Neural cell (in vitro differentiated cells): ENCODE results near the gene KLK3. TPM values are rescaled to one million over a fixed set of nuclear protein-coding genes. Genes with fewer than 3 reads are reported as not detected.

Experiments
- H2AFZ ChIP-seq: fragments of 200-600, 300-800 bp; sonication (generic), shearing (Covaris generic); 2 replicates; pipeline ENCODE4 v1.6.0; 2014; ENCODE audit warnings: low read depth, mild to moderate bottlenecking, antibody characterized with exemption, low read length, moderate library complexity
- H3F3A ChIP-seq: fragments of 200-600 bp; shearing (Covaris generic); 2 replicates; pipeline ENCODE4 v1.6.1; 2016; ENCODE audit warnings: mild to moderate bottlenecking, moderate library complexity, mixed read lengths, antibody characterized with exemption, low read length; ENCODE audit not compliant: insufficient read depth, poor library complexity, severe bottlenecking
- H3K27ac ChIP-seq: fragments of 200-600, 300-800 bp; sonication (generic), shearing (Covaris generic); 2 replicates; pipeline ENCODE4 v1.5.1; 2014; ENCODE audit warnings: mild to moderate bottlenecking, low read length, moderate library complexity
- H3K27me3 ChIP-seq: fragments of 300-800, 200-600 bp; sonication (generic), shearing (Covaris generic); 2 replicates; pipeline ENCODE4 v1.6.0; 2014; ENCODE audit warnings: mild to moderate bottlenecking, low read depth, low read length, moderate library complexity; ENCODE audit not compliant: insufficient read depth
- H3K36me3 ChIP-seq: fragments of 300-800, 200-600 bp; sonication (generic), shearing (Covaris generic); 2 replicates; pipeline ENCODE4 v1.5.1; 2014; ENCODE audit warnings: mild to moderate bottlenecking, antibody characterized with exemption, low read length, moderate library complexity; ENCODE audit not compliant: insufficient read depth
- H3K4me2 ChIP-seq: fragments of 300-800, 200-600 bp; sonication (generic), shearing (Covaris generic); 2 replicates; pipeline ENCODE4 v1.6.0; 2014; ENCODE audit warnings: mild to moderate bottlenecking, low read length
- H3K4me3 ChIP-seq: fragments of 300-800, 200-600 bp; sonication (generic), shearing (Covaris generic); 2 replicates; pipeline ENCODE4 v1.5.1; 2014; ENCODE audit warnings: mild to moderate bottlenecking, low read length, moderate library complexity
- H3K79me2 ChIP-seq: fragments of 200-600 bp; shearing (Covaris generic); replicated peaks from 2 replicates; pipeline ENCODE4 v1.6.0; 2014; ENCODE audit warnings: mild to moderate bottlenecking, low read length, moderate library complexity; ENCODE audit not compliant: insufficient read depth
- H3K9ac ChIP-seq: fragments of 300-800, 200-600 bp; sonication (generic), shearing (Covaris generic); 2 replicates; pipeline ENCODE4 v1.6.1; 2016; ENCODE audit warnings: mild to moderate bottlenecking, low read length, mixed read lengths
- H3K9me2 ChIP-seq: fragments of 200-600 bp; shearing (Covaris generic); 2 replicates; pipeline ENCODE4 v1.6.1; 2016; ENCODE audit warnings: mild to moderate bottlenecking, low read length, mixed read lengths; ENCODE audit not compliant: insufficient read depth
- H3K9me3 ChIP-seq: fragments of 200-600, 300-800 bp; sonication (generic), shearing (Covaris generic); 2 replicates; pipeline ENCODE4 v1.6.1; 2016; ENCODE audit warnings: mild to moderate bottlenecking, mixed run types, low read length, moderate library complexity, mixed read lengths
- H4K20me1 ChIP-seq: fragments of 200-600 bp; shearing (Covaris generic); 2 replicates; pipeline ENCODE4 v1.6.1; 2016; ENCODE audit warnings: mild to moderate bottlenecking, mixed run types; ENCODE audit not compliant: insufficient read depth
- EP300 ChIP-seq: fragments of 450-650 bp; conservative IDR thresholded peaks from 2 replicates; pipeline ENCODE4 v1.6.1; 2014; ENCODE audit warnings: antibody characterized with exemption, mild to moderate bottlenecking, moderate library complexity; ENCODE audit not compliant: poor library complexity, severe bottlenecking
- EZH2 ChIP-seq: fragments of 200-600, 300-800 bp; shearing (Covaris generic), sonication (generic); IDR thresholded peaks from 2 replicates; pipeline ENCODE4 v1.6.1; 2014; ENCODE audit warnings: antibody characterized with exemption, low read length, borderline replicate concordance, mild to moderate bottlenecking; ENCODE audit not compliant: insufficient read depth, poor library complexity, severe bottlenecking
- MXI1 ChIP-seq: fragments of 450-650 bp; conservative IDR thresholded peaks from 2 replicates; pipeline ENCODE4 v1.6.1; 2014; ENCODE audit warnings: antibody characterized with exemption, mild to moderate bottlenecking; ENCODE audit not compliant: poor library complexity, severe bottlenecking
- SMC3 ChIP-seq: fragments of 450-650 bp; conservative IDR thresholded peaks from 2 replicates; pipeline ENCODE4 v1.6.1; 2014; ENCODE audit warnings: antibody characterized with exemption, mild to moderate bottlenecking, moderate library complexity; ENCODE audit not compliant: poor library complexity
- TAF1 ChIP-seq: IDR thresholded peaks from 2 replicates; pipeline ENCODE4 v1.6.1; 2012; ENCODE audit warnings: low read depth
- polyA plus RNA-seq: library from polyadenylated mRNA; depleted of rRNA; stranded (reverse); fragments of >200 nt; gene quantifications from 2 replicates; pipeline ENCODE4 v1.2.3, GENCODE V29; 2014
- TF ChIP-seq, protein P1 (sequence below): IDR thresholded peaks from 2 replicates; pipeline ENCODE4 v1.6.1; 2012; ENCODE audit warnings: borderline replicate concordance

KLK3 gene
- polyA plus RNA-seq, 1 donor from 2014 or later: not detected

DNA sequence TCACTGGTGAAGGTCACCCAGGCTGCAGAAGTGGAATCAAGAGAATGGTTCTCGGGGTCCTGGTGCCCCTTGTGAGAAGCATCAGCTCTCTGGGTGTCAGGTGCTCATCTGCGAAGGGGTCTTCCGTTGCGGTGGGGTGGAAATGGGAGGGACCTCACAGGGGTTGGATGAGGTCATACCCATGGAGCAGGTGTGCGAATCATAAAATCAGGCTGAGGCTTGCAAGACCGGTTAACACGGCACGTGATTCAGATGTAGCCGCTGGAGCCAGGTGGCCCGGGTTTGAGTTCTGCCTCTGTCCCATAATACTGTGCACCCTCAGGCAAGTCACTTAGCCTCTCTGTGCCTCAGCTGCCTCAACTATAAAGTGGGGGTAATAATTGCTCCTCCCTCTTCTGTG, 17.4 kb upstream of the KLK3 start:
- Histone ChIP-seq H3K9ac (no peak overlapping the region), H3K9me3 (no peaks in the 10 kb centered on the region), H4K20me1 (no peaks in the 10 kb centered on the region), H3K4me2 (no peak overlapping the region), H2AFZ (no peak overlapping the region), H3K27me3 (peaks cover 26% of the 10 kb centered on the region), H3K79me2 (no peaks in the 10 kb centered on the region), H3F3A (no peaks in the 10 kb centered on the region), H3K9me2 (no peaks in the 10 kb centered on the region), H3K36me3 (no peaks in the 10 kb centered on the region), H3K4me3 (no peak overlapping the region), H3K27ac (no peak overlapping the region)
- TF ChIP-seq EZH2 (no peak), SMC3 (no peak)
- TF ChIP-seq, protein P1, sequence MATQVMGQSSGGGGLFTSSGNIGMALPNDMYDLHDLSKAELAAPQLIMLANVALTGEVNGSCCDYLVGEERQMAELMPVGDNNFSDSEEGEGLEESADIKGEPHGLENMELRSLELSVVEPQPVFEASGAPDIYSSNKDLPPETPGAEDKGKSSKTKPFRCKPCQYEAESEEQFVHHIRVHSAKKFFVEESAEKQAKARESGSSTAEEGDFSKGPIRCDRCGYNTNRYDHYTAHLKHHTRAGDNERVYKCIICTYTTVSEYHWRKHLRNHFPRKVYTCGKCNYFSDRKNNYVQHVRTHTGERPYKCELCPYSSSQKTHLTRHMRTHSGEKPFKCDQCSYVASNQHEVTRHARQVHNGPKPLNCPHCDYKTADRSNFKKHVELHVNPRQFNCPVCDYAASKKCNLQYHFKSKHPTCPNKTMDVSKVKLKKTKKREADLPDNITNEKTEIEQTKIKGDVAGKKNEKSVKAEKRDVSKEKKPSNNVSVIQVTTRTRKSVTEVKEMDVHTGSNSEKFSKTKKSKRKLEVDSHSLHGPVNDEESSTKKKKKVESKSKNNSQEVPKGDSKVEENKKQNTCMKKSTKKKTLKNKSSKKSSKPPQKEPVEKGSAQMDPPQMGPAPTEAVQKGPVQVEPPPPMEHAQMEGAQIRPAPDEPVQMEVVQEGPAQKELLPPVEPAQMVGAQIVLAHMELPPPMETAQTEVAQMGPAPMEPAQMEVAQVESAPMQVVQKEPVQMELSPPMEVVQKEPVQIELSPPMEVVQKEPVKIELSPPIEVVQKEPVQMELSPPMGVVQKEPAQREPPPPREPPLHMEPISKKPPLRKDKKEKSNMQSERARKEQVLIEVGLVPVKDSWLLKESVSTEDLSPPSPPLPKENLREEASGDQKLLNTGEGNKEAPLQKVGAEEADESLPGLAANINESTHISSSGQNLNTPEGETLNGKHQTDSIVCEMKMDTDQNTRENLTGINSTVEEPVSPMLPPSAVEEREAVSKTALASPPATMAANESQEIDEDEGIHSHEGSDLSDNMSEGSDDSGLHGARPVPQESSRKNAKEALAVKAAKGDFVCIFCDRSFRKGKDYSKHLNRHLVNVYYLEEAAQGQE: no peak

DNA sequence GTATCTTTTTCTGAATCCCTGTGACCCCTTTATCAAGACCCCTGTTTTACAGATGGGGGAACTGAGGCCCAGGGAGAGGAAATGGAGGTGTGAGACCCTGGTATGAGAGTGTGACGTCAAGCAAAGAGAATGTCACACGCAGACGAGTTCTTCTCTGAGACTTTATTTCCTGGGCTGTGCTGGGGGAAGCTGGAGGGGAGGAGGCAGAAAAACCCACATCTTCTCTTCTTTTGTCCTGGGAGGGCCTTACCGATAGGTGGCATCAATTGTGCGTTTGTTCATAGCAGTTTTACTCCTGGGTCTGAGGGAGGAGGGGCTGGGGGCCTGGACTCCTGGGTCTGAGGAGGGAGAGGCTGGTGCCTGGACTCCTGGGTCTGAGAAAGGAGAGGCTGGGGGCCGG, 16.5 kb upstream of the KLK3 start:
- H3K27me3 ChIP-seq: peaks cover 26% of the 10 kb centered on the region
- H3F3A ChIP-seq: no peaks in the 10 kb centered on the region
- TF ChIP-seq EZH2 (no peak), TAF1 (no peak), EP300 (no peak), SMC3 (no peak)
- H4K20me1 ChIP-seq: no peaks in the 10 kb centered on the region
- no peak overlapping the region for H3K4me3 ChIP-seq
- H3K36me3 ChIP-seq: no peaks in the 10 kb centered on the region
- H3K4me2 ChIP-seq: no peak overlapping the region
- H3K9me2 ChIP-seq: no peaks in the 10 kb centered on the region
- H3K79me2 ChIP-seq: no peaks in the 10 kb centered on the region
- H3K9ac ChIP-seq: no peak overlapping the region
- H3K9me3 ChIP-seq: no peaks in the 10 kb centered on the region
- H2AFZ ChIP-seq: no peak overlapping the region
- no peak overlapping the region for H3K27ac ChIP-seq

DNA sequence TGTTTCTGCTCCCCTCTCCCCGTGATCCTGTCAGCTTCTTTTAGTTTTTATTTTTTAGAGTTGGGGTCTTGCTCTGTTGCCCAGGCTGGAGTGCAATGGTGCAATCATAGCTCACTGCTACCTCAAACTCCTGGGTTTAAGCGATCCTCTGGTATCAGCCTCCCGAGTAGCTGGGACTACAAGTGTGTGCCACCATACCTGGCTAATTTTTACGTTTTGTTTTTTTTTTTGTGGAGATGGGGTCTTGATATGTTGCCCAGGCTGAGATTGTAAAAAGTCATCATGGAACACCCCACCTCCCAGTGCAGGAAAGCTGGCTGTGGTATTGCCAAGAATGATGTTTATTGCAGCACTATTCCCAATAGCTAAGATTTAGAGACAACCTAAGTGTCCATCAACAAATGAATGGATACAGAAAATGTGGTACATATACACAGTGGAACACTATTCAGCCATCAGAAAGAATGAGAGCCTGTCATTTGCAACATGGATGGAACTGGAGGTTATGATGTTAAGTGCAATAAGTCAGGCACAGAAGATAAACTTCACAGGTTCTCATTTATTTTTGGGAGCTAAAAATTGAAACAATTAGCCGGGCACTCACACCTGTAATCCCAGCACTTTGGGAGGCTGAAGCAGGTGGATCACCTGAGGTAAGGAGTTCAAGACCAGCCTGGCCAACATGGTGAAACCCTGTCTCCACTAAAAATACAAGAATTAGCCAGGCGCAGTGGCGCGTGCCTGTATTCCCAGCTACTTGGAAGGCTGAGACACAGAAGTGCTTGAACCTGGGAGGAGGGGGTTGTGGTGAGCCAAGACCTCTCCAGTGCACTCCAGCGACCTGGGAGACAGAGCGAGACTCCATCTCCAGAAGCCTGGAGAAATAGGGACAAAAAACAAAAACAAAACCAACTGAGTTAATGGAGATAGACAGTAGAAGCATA, 14.7 kb upstream of the KLK3 start:
- TF ChIP-seq, protein P1: no peak
- TF ChIP-seq MXI1: no peak
- no peak for TF ChIP-seq TAF1
- Histone ChIP-seq H3K4me3 (no peak overlapping the region), H3K9ac (no peak overlapping the region), H4K20me1 (no peaks in the 10 kb centered on the region), H3K27me3 (peaks cover 23% of the 10 kb centered on the region), H3F3A (no peaks in the 10 kb centered on the region), H3K4me2 (no peak overlapping the region), H2AFZ (no peak overlapping the region), H3K27ac (no peak overlapping the region), H3K9me2 (no peaks in the 10 kb centered on the region), H3K36me3 (no peaks in the 10 kb centered on the region), H3K79me2 (no peaks in the 10 kb centered on the region), H3K9me3 (no peaks in the 10 kb centered on the region)
